Dendritic cell treated with granulocyte-macrophage colony-stimulating factor and Interleukin-4, amounts not matched to agents 40 ng/mL and 50 ng/mL, for 4 days (primary cell): ENCODE data around the gene ARL6IP4.

ENCODE experiments used
- H3K27ac Mint-ChIP-seq: one replicate; pipeline ENCODE4 v1.8.0; 2022; ENCODE audit warnings: mild to moderate bottlenecking, mixed read lengths
- H3K27me3 Mint-ChIP-seq: one replicate; pipeline ENCODE4 v1.8.0; 2022; ENCODE audit warnings: mild to moderate bottlenecking, mixed read lengths
- H3K36me3 Mint-ChIP-seq: one replicate; pipeline ENCODE4 v1.8.0; 2022; ENCODE audit warnings: low read depth, mixed read lengths
- H3K4me1 Mint-ChIP-seq: one replicate; pipeline ENCODE4 v1.8.0; 2022; ENCODE audit warnings: low read depth, mixed read lengths
- H3K4me3 Mint-ChIP-seq: one replicate; pipeline ENCODE4 v1.8.0; 2022; ENCODE audit warnings: mild to moderate bottlenecking, moderate library complexity, mixed read lengths
- H3K9me3 Mint-ChIP-seq: one replicate; pipeline ENCODE4 v1.8.0; 2022; ENCODE audit warnings: mixed read lengths
- intact Hi-C: fragments of 100-400 bp; cut with micrococcal nuclease; formaldehyde crosslinking; loops from one replicate; pipeline ENCODE4 v1.15.0; 2022

Gene ARL6IP4

DNA sequence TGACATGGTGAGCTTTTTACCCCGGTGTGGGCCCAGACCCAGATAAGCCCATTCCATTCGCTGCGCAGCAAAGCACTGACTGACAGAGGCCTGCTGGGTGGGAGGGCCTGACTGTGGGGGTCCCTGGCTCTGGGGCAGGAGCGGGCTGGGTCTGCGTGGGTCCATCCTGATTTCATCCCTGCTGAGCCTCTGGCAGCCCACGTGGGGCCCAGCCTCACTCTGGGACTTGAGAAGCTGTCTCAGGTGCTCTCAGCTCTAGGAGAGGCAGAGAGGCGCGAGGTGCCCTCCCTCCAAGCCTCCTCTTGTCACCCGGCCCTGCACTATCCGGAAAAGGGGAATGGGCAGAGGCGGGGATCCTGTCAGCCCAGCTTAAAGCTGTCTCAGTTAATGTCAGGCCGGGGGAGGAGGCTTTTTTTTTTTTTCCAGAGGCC is 15.1 kb upstream of the ARL6IP4 start:
- Mint-ChIP-seq H3K27ac (peak overlapping the region; percentile 39), H3K27me3 (peaks cover 2% of the 10 kb centered on the region), H3K36me3 (no peaks in the 10 kb centered on the region), H3K9me3 (no peaks in the 10 kb centered on the region), H3K4me3 (peak overlapping the region; percentile 63), H3K4me1 (peaks cover 38% of the 10 kb centered on the region)
- intact Hi-C loops = no loop called here

DNA sequence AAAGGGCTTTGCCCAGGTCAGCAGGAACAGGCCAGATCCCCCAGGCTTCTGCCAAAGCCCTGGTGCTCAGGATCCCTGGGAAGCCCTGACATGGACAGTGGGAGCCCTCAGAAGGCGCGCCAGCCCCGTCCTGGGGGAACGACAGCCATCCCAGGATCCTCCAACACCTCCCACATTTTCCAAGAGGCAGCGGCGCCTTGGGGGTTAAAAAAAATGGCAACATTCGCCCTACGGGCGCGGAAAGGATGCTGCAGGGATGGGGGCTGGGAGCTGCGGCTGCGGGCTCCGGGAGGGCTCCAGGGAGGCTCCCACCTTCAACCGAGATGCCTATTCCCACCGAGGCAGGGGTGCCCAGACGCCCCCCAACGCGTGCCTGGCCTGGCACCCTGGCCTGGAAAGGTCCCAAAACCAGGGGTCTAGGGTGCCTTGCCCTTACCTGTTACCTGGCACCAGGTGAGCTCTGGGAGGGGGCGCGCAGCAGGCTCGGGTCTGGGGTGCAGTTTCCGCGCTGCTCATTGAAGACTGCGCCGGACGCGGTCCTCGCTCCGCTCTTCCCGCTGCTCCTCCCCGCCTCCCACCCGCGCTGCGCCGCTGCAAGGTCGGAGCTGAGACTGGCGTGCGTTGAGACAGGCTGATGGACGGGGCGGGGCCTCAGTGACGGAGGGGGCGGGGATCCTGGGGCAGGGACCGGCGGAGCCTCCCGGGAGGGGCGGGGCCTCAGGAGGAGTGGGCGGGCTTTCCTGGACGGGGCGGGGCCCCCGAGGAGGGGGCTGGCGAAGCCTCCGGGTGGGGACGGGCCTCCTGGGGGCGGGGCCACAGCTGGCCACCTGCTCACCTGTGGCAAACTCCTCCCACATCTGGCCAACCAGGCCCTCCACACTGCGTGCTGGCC is 14.4 kb upstream of the ARL6IP4 start, which contains the start of gene ABCB9:
Gene ABCB9, minus strand, starts transcription at position 613 of the 892 bp plus-strand sequence. CDS start 6,228 bp downstream, outside the sequence.
- no peaks in the 10 kb centered on the region for H3K36me3 Mint-ChIP-seq
- no peaks in the 10 kb centered on the region for H3K9me3 Mint-ChIP-seq
- peak within 1 kb of the TSS; percentile 63 for H3K4me3 Mint-ChIP-seq
- peaks cover 2% of the 10 kb centered on the region for H3K27me3 Mint-ChIP-seq
- H3K27ac Mint-ChIP-seq = peak within 1 kb of the TSS; percentile 27
- peaks cover 38% of the 10 kb centered on the region for H3K4me1 Mint-ChIP-seq
- intact Hi-C loops = no loop called here

GRCh38 chr12:122966743-122967550 is 13.5 kb upstream of the ARL6IP4 start:
- peaks cover 29% of the 10 kb centered on the region for H3K4me1 Mint-ChIP-seq
- peak overlapping the region; percentile 27 for H3K27ac Mint-ChIP-seq
- no peaks in the 10 kb centered on the region for H3K9me3 Mint-ChIP-seq

GRCh38 chr12:122968104-122968503 is 12.4 kb upstream of the ARL6IP4 start:
- intact Hi-C loops = no loop called here
- peaks cover 2% of the 10 kb centered on the region for H3K27me3 Mint-ChIP-seq
- no peaks in the 10 kb centered on the region for H3K36me3 Mint-ChIP-seq
- no peak overlapping the region for H3K27ac Mint-ChIP-seq
- H3K4me3 Mint-ChIP-seq = no peak overlapping the region
- H3K4me1 Mint-ChIP-seq = peaks cover 20% of the 10 kb centered on the region
- H3K9me3 Mint-ChIP-seq = no peaks in the 10 kb centered on the region

More at GRCh38 chr12:122966743-122967550, 13.5 kb upstream of the ARL6IP4 start:
- intact Hi-C loops = no loop called here
- Mint-ChIP-seq H3K27me3 (peaks cover 2% of the 10 kb centered on the region), H3K36me3 (no peaks in the 10 kb centered on the region), H3K4me3 (no peak overlapping the region)

GRCh38 chr12:122969676-122970075 is 10.8 kb upstream of the ARL6IP4 start:
- no peaks in the 10 kb centered on the region for H3K9me3 Mint-ChIP-seq
- intact Hi-C loops = no loop called here
- no peak overlapping the region for H3K27ac Mint-ChIP-seq
- H3K4me1 Mint-ChIP-seq = peaks cover 14% of the 10 kb centered on the region
- no peak overlapping the region for H3K4me3 Mint-ChIP-seq
- peaks cover 7% of the 10 kb centered on the region for H3K36me3 Mint-ChIP-seq
- peaks cover under 1% of the 10 kb centered on the region for H3K27me3 Mint-ChIP-seq

DNA sequence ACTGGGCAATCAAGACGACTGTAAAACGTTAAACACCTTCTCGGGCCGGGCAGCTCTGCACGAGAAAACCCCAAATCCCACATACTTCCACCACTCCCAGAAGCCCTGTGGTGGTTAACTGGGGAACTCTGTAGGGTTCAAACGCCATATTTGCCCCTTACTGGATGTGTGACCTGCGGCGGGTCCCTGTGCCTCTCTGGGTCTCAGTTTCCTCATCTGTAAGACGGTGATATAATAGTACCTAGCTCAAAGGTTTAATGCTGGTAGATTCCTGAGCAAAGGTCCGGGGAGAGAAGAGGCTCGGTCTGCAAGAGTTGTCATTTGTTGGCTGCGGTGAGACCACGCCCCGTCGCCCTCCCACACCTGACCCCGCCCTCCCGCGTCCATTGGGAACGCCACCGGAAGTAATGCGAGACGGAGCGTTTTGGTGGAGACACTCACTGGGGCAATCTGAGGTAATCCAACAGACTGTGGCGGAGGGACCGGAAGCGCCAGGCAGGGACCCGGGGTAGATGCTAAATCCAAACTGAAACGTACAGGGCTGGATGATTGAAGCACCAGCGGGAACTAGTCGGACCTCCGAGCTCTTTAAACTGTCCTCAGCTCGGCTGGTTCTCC is 6.1 kb upstream of the ARL6IP4 start:
- H3K4me3 Mint-ChIP-seq = peak overlapping the region; percentile 97
- H3K27ac Mint-ChIP-seq = peak overlapping the region; percentile 100
- no peaks in the 10 kb centered on the region for H3K9me3 Mint-ChIP-seq
- intact Hi-C loops = no loop called here
- H3K4me1 Mint-ChIP-seq = peaks cover 44% of the 10 kb centered on the region
- H3K27me3 Mint-ChIP-seq = no peaks in the 10 kb centered on the region
- peaks cover 52% of the 10 kb centered on the region for H3K36me3 Mint-ChIP-seq

GRCh38 chr12:122974892-122975789 is 5.3 kb upstream of the ARL6IP4 start, which contains the start of gene OGFOD2:
OGFOD2 (plus strand) TSS chr12:122975244; CDS start chr12:122975252, 8 bp downstream.
- no peaks in the 10 kb centered on the region for H3K9me3 Mint-ChIP-seq
- no peaks in the 10 kb centered on the region for H3K27me3 Mint-ChIP-seq
- H3K4me3 Mint-ChIP-seq = peak within 1 kb of the TSS; percentile 97
- H3K4me1 Mint-ChIP-seq = peaks cover 52% of the 10 kb centered on the region
- intact Hi-C loops = loop anchor here (1.0 kb wide), 1 partner anchor 9 kb away; no protein-coding TSS in a partner anchor
- peaks cover 53% of the 10 kb centered on the region for H3K36me3 Mint-ChIP-seq
- H3K27ac Mint-ChIP-seq = peak within 1 kb of the TSS; percentile 100

GRCh38 chr12:122975790-122976647 is 4.5 kb upstream of the ARL6IP4 start:
- H3K27me3 Mint-ChIP-seq = no peaks in the 10 kb centered on the region
- peaks cover 62% of the 10 kb centered on the region for H3K36me3 Mint-ChIP-seq
- H3K27ac Mint-ChIP-seq = peak overlapping the region; percentile 100
- H3K4me1 Mint-ChIP-seq = peaks cover 54% of the 10 kb centered on the region
- H3K4me3 Mint-ChIP-seq = peak overlapping the region; percentile 97
- intact Hi-C loops = loop anchor here (1.0 kb wide), 1 partner anchor 8 kb away; no protein-coding TSS in a partner anchor
- H3K9me3 Mint-ChIP-seq = no peaks in the 10 kb centered on the region

DNA sequence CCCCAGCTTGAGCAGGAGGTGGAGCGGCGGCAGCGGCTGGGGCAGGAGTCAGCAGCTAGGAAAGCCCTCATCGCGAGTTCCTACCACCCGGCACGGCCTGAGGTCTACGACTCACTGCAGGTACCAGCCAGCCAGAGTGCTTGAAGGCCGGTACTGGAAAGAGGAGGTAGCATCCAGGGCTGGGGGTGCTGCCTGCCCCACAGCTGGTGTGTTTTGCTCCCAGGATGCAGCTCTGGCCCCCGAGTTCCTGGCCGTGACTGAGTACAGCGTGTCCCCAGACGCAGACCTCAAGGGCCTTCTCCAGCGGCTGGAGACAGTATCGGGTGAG is 3.9 kb upstream of the ARL6IP4 start:
- H3K27ac Mint-ChIP-seq = peak overlapping the region; percentile 100
- H3K27me3 Mint-ChIP-seq = no peaks in the 10 kb centered on the region
- peaks cover 68% of the 10 kb centered on the region for H3K36me3 Mint-ChIP-seq
- intact Hi-C loops = no loop called here
- no peaks in the 10 kb centered on the region for H3K9me3 Mint-ChIP-seq
- peak overlapping the region; percentile 97 for H3K4me3 Mint-ChIP-seq
- peaks cover 60% of the 10 kb centered on the region for H3K4me1 Mint-ChIP-seq

- intact Hi-C loops = no loop called here
- H3K4me3 Mint-ChIP-seq = no peak overlapping the region
- H3K36me3 Mint-ChIP-seq = peaks cover 73% of the 10 kb centered on the region
- no peak overlapping the region for H3K27ac Mint-ChIP-seq
- no peaks in the 10 kb centered on the region for H3K9me3 Mint-ChIP-seq
- peaks cover 66% of the 10 kb centered on the region for H3K4me1 Mint-ChIP-seq
- no peaks in the 10 kb centered on the region for H3K27me3 Mint-ChIP-seq
These were observed 3.3 kb upstream of the ARL6IP4 start for GRCh38 chr12:122977153-122977552.

DNA sequence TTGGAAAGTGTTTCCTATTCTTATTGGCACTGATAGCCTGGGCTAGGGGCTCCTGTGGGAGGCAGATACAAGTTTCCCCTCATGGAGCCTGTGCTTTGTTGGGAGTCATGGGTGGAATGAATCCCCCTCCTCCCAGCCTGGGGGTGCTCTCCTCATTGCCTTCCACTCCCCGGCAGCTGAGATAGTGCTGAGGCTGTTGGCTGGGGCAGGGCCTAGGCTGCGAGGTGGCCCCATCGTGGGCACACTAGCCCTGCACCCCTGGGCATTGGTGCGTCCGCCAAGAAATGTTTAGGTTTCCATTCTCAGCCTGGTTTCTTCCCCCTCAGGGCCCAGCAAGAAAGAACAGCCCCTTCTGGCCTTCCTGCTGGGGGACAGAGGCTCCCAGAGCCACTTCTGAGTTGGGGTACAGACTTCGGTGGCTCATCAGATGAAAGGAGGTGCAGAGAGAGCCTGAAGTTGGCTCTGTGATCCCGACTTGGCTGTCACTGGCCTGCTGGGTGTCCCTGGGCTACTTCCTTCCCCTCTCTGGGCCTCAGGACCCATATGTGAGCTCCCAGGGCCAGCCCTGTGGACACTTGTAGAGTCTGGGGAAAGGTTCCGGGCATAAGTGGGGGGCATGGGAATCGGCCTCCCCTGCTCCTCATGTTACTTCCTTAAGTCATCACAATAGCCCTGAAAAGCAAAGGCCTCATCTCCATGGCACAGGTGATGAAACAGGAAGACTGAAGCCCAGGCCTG is 2.7 kb upstream of the ARL6IP4 start:
- Mint-ChIP-seq H3K9me3 (no peaks in the 10 kb centered on the region), H3K27me3 (no peaks in the 10 kb centered on the region), H3K36me3 (peaks cover 80% of the 10 kb centered on the region), H3K4me1 (peaks cover 72% of the 10 kb centered on the region), H3K27ac (peak overlapping the region; percentile 21), H3K4me3 (no peak overlapping the region)
- intact Hi-C loops = no loop called here

GRCh38 chr12:122978507-122978955 is 1.9 kb upstream of the ARL6IP4 start:
- H3K4me3 Mint-ChIP-seq = no peak overlapping the region
- intact Hi-C loops = no loop called here
- no peaks in the 10 kb centered on the region for H3K9me3 Mint-ChIP-seq
- H3K36me3 Mint-ChIP-seq = peaks cover 87% of the 10 kb centered on the region
- H3K27ac Mint-ChIP-seq = peak overlapping the region; percentile 21
- no peaks in the 10 kb centered on the region for H3K27me3 Mint-ChIP-seq
- peaks cover 79% of the 10 kb centered on the region for H3K4me1 Mint-ChIP-seq
